GM21528 (cell line): Measurements from ENCODE around the gene LRRC26.
A peak's percentile ranks its signal among the peaks of the same experiment; 100 is the strongest.
"Not testable (repeated sequence)": the region's sequence is repeated elsewhere in the genome, so short reads cannot be mapped to it uniquely, and the experiment has no call there.

Experiments used
- ATAC-seq: cut with Tn5 transposase; IDR thresholded peaks from one replicate; pipeline ENCODE4 v1.9.1; 2021; ENCODE audit warnings: mild to moderate bottlenecking, moderate library complexity; ENCODE audit not compliant: unreplicated experiment, low FRiP score

LRRC26 gene

DNA sequence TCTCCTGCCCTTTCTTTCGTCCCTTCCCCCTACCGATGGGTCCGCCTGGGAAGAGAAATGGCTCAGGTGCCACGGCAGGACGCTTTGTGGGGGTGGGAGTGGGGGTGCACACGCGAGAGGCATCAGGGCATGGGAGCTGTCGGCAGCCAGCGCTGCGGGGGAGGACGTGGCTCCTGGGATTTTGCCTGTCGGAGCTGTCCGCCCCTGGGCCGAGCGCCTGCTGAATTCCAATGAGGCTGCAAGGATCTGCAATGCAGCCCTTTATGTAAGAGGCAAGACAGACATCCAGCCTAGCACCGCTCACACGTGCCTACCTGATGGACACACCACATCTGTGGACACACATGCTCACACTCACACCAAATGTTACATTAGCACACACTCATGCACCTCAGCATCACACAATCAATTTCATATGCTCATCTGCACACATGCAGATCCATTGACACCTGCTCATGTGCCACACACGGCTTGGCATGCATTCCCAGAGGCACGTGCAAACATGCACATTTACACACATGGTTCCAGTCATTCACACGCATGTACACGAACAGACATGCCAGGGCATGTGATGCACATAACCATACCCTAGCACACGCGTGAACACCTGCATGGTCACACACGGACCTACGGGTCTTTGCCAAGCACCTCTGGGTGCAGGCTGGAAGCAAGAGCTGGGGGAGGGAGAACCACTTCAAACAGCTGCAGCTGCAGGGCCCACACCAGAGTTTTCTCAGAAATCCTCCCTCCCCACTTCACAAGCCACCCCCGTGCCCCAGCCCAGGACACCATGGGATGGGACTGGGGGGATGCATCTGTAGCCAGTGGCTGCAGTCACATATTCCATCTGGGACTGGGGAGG lies 29.5 kb downstream of the LRRC26 start:
- no peak for ATAC-seq

DNA sequence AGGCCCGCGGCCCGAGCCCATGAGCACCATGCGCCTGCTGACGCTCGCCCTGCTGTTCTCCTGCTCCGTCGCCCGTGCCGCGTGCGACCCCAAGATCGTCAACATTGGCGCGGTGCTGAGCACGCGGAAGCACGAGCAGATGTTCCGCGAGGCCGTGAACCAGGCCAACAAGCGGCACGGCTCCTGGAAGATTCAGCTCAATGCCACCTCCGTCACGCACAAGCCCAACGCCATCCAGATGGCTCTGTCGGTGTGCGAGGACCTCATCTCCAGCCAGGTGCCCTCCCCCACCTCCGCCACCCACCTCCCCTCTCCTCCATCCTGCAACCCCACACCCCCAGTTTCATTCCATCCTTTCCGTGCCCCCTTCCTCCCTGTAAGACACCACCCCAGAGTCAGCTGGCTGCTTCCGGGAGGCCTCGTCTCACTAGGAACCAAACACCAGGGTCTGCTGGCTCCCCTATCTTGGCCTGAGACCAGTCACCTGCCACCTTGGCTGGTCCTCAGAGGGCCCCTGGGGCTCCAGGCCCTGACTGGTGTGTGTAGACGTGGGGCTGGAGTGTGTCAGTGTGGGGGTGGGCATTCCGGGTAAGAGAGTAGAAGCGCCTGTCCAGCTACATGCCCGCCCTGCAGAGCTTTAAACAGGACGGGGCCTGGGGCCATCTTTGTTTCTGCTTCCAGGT lies 30.2 kb downstream of the LRRC26 start:
- ATAC-seq = no peak

DNA sequence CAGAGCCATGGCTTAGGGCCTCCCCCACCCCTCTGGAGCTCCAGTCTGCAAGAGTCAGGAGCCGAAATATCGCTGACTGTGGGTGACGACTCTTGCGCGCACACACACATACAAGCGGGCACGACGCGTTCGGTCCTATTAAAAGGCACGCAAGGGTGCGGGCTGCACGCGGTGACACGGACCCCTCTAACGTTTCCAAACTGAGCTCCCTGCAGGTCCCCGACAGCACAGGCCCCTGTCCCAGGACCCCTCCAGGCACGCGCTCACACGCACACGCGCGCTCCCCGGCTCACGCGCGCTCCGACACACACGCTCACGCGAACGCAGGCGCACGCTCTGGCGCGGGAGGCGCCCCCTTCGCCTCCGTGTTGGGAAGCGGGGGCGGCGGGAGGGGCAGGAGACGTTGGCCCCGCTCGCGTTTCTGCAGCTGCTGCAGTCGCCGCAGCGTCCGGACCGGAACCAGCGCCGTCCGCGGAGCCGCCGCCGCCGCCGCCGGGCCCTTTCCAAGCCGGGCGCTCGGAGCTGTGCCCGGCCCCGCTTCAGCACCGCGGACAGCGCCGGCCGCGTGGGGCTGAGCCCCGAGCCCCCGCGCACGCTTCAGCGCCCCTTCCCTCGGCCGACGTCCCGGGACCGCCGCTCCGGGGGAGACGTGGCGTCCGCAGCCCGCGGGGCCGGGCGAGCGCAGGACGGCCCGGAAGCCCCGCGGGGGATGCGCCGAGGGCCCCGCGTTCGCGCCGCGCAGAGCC lies 31.0 kb downstream of the LRRC26 start, which contains the start of gene GRIN1:
Gene GRIN1 (plus strand): TSS at position 433 of the 746 bp plus-strand sequence. CDS start 333 bp downstream, outside the sequence.
- ATAC-seq = no peak

DNA sequence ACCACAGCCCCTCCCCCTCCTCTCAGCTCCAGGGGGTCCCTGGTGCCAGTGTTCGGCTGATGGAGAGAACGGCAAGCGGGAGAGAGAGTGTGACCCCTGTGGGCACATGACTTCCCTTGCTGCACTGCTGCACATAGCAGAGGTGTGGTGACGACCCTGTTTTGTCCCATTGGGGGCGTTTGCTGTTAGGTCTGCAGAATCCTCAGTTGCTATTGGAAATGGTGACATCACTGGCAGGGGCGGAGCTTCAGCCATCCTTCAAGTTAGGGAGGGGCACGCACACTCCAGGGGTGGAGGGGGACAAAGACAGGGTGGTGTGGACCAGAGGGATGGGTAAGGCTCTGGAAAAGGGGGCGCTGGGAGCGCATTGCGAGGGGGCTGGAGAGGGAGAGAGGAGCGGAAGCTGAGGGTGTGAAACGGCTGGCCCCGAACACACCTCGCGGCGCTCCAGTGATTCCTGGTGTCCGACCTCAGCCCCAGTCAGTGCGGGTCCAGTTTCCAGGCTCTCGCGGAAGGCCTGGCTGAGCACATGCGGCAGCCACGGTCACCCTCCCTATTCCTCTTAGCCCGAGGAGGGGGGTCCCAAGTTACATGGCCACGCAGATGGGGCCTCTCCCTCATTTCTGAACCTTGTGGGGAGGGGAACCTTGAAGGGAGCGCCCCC lies 31.7 kb downstream of the LRRC26 start:
- no peak for ATAC-seq

DNA sequence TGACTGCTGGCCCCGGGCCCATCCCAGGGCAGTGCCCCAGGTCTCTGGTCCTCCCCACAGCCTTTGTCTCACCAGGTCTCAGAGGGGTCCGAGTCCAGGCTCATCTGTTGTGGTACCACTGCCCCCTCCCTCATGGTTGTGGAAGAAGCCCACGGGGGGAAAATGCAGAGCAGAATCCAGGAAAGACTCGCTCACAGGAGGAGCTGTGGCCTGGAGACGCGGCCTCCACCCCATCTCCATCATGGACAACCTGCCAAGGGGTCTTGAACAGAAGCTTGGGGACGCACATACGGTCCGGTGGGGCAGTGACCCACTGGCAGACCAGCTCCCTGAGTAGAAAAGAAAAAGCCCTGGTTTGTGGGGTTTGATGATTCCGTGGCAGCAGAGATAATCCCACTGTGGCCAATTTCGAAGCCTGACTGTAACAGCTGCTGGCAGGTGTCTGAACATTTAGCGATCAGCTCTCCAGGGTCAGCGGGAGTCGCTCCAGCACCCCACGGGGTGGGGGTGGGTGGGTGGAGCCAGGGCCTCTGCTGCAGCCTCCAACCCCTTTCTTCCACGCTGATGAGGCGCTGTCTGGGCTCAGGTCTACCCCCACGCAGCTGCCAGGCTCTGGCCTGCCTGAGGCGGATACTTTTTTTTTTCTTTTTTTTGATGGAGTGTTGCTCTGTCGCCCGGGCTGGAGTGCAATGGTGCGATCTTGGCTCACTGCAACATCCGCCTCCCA lies 32.8 kb downstream of the LRRC26 start:
- no peak for ATAC-seq

DNA sequence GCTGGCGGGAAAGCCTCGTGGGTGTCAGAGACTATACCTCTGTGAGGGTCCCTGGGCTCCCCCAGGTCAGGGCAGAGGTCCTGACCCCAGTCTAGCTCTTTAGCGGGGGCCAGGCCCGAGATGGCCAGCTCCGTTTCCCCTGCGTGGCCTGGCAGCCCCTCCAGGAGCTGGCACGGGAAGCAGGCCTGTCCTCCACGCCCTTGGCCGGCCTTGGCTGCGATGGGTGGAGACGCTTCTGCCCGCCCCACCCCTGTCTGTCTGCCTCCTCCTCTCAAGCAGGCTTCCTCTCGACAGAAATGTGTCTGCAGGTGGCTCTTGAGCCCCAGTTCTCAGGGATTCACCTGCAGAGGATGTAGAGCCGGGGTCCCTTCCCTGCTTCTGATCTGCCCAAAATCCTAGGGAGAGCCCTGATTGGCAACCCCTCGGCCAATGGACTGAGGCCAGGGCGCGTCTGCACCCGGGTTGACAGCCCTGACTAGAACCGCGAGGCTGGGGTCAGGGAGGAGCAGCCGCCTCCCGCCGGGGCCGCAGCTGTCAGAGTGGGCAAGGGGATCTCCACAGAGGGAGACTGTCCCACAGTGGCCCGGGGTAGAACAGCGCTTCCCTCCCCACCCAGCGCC lies 33.5 kb downstream of the LRRC26 start:
- ATAC-seq = no peak

DNA sequence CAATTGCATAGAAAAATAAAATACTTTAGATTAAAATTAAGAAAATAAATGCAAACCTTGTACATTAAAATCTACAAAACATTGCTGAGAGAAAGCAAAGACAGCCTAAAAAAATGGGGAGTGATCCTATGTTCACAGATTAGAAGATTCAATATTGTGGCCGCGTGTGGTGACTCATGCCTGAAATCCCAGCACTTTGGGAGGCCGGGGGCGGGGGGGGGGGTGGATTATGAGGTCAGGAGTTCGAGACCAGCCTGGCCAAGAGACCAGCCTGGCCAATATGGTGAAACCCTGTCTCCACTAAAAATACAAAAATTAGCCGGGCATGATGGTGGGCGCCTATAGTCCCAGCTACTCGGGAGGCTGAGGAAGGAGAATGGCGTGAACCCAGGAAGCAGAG lies 34.7 kb downstream of the LRRC26 start:
- ATAC-seq = not testable (repeated sequence)

DNA sequence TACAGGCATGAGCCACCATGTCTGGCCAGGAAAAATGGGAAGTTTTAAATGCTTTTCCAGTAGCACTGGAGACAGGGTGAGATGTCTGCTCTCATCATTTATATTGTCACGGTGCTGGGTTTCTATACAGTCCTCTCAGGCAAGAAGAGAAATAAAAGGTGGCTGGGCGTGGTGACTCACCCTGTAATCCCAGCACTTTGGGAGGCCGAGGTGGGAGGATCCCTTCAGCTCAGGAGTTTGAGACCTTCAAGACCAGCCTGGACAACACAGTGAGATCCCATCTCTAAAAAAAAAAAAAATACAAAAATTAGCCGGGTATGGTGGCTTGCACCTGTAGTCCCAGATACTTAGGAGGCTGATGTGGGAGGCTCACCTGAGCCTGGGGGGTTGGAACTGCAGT lies 35.7 kb downstream of the LRRC26 start:
- no peak for ATAC-seq

DNA sequence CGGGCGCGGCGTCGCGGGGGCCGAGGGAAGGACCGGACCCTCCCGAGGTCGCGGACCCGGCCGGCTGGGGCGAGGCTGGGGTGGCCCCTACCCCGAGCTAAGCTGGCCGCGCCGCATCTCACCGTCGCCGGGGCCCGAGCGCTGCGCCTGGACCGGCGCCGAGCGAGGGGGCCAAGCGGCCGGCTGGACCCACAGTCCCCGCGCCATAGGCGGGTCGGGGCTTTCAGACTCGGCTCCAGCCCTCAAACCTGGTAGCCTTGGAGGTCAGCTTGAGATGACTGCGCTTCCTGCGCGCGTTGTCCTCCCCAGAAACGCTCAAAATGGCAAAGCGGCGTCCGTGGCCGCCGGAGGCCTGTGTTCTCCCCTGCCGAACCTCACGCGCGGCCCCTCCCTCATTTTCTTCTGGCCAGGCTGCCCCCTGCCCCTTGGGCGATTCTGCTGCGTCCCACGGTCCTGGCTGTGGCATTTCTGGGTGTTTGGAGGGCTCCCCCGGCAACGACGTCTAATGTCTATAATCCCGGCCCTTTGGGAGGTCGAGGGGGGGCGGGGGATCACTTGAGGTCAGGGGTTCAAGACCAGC lies 39.6 kb downstream of the LRRC26 start:
- peak; percentile 13 for ATAC-seq

DNA sequence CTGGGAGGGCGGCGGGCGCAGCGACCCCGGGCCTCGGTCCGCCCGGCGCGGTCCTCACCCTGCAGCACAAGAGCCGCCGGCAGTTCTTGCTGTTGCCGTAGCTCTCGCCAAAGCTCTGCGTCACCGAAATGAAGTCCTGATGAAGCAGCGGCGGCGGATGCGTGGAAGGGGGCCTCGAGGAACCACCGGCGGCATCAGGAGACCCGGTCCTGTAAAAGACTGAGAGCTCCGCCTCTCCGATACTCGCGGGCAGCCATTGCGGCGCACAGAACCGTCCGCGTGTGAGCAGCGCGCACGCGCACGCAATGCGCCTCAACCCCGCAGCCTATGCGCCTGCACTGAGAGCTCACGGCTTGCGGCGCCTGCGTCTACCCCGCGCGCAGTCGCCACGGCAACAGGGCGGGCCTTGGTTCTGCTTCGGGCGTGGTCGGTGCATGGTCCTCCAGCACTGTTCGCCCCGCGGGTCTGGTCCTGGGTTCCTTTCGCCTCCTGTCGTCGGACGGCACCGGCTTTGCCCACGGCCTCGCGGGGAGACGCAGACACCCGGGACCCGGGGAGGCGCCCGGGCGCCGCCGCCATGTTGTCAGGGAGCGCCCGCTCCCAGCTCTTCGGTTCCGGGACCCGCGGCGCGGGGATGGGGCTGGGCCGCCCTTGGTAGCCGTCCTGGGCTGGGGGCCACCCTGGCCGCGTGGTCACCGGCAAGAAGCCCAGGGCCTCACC lies 40.2 kb downstream of the LRRC26 start:
- peak; percentile 76 for ATAC-seq

DNA sequence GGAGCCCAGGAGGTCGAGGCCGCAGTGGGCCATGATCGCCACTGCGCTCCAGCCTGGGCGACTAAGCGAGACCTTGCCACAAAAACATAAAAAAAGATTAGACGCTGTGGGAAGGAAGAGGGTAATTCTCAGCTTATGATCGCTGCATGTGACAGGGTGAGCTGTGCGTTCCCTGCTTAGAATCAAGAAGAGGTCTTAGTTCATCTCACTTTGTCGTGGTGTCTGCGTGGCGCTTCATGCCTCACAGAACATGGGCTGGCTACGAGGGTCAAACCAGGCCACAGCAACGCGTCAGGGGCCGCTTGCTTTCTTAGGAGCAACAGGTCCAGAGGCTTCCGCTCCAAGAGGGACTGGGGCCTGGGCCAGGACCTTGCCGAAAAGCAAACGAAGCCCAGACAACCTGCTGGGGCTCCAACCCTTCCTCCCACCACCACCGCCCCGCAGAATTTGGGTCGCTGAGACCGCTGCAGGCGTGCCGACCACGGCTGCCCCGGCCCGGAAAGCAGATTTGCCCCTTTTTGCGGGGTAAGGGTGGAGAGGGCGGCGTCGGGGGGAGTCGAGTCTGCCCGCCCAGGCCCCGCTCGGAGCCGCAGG lies 40.9 kb downstream of the LRRC26 start:
- peak; percentile 21 for ATAC-seq

DNA sequence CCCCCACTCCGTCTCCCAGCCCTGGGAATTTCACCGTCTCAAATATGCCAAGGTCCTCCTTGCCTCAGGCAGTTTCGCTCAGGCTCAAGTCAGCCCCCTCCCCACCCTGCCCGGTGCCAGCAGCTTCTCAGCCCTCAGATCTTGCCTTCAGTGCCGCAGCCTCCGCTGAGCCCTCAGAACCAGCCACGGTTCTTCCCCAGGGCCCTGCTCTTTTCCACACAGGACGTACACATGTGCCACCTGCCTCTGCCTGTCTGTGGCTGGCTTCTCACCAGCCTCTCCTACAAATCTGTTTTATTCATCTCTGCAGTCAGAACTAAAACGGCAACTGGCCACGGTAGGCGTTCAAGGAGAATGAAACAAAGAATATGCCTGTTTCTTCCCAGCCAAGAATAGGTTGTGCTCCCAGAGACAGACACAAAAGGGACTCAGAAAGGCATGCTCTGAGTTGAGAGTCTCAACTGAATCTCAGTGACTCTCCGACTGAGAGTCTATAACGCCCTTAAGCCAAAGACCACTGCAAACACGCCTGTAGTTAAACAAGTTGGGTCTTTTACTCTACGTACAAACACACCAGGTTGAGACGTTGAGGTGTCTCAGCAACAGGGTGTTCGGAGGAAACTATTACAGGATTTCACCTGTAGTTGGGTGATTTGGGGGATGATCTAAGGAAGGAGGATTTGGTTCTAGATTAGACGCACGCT lies 41.5 kb downstream of the LRRC26 start:
- ATAC-seq = no peak

DNA sequence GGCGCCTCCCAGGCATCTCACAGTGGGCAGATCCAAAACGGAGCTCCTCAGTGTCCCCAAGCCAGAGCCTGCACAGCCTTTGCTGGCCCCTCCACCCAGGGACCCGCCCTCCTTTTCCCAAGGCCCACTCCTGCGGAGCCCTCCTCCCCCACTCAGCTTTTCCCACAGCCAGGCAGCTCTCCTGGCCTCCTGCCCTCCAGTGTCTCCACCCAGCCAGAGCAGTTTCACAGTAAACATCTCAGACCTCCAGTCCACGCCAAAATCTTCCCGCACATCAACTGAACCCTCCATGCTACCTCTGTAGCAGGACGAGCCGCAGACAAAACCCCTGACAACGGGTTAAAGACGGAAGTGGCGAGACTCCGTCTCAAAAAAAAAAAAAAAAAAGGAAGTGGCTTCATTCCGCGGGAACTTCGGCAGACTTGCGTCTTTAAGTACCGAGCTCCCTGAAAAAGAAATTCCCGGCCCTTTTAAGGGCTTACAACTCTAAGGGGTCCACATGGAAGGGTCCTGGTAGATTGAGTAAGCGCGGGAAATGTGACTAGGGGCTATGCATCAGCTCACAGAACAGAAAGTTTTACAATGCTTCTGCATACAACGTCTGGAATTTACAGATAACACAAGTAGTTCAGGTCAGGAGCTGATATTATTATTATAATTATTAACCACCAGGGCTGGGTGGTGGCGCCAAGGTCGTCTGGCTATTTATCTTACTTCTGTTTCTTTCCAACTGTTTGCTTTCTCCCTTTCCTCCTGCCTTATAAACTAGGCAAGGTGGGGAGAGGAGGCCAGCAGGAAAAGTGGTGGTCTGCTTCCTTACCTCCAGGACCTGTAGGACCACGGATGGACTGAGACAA lies 42.3 kb downstream of the LRRC26 start:
- ATAC-seq = no peak

DNA sequence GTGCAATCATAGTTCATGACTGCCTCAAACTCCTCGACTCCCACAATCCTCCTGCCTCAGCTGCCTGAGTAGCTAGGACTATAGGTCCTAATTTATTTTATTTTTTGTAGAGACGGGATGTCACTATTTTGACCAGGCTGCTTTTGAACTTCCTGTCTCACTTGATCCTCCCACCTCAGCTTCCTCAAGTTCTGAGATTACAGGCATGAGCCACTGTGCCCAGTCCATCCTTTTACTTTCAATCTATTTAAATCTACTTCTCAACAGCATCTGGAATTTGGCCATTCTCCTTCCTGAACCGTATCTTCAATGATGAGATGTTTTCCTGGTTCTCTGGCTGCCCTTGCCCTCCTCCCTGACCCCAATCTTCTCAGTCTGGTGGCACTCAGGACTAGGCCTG lies 43.1 kb downstream of the LRRC26 start:
- no peak for ATAC-seq

DNA sequence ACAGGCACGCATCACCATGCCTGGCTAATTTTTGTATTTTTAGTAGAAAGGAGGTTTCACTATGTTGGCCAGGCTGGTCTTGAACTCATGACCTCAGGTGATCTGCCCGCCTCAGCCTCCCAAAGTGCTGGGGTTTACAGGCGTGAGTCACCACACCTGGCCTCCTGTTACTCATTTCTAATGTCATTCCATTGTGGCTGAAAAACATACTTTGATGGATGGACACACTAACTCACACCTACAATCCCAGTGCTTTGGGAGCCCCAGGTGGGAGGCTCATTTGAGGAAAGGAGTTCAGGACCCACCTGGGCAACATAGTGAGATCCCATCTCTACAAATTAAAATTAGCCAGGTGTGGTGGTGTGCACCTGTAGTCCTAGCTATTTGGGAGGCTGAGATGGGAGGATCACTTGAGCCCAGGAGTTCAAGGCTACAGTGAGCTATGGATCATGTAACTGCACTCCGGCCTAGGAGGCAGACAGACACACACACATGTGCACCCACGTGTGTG lies 45.8 kb downstream of the LRRC26 start:
- not testable (repeated sequence) for ATAC-seq

DNA sequence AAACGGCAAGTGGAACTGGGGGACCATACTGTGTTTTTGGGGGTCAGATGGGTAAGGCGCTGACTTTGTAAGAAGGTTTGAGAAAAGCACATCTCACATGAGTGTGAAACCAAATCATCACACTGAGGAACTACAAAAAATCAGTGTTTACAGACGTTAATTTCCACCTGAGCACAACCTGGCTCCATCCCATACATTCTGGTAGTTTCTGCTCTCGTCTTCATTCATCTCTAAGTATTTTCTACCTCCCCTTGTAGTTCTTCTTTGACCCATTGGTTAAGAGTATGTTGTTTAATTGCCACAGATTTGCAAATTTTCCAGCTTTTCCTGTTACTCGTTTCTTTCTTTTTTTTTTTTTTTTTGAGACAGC lies 46.4 kb downstream of the LRRC26 start:
- ATAC-seq = peak; percentile 47
